MM.1S (cell line): ENCODE data around the gene CISD2.

ENCODE experiments used
- DNase-seq: peaks from one replicate; pipeline ENCODE4 v3.0.0-alpha.2; 2015
- H2AFZ ChIP-seq: fragments of 300-600 bp; sonication (generic); 2 replicates; pipeline ENCODE4 v1.6.0; 2016; ENCODE audit warnings: antibody characterized with exemption, low read length
- H3F3A ChIP-seq: fragments of 300-600 bp; sonication (generic); 2 replicates; pipeline ENCODE4 v1.6.1; 2016; ENCODE audit warnings: mild to moderate bottlenecking, antibody characterized with exemption, low read length, moderate library complexity, mixed read lengths; ENCODE audit not compliant: insufficient read depth
- H3K27ac ChIP-seq: fragments of 300-600 bp; sonication (generic); 2 replicates; pipeline ENCODE4 v1.5.1; 2016; ENCODE audit warnings: mild to moderate bottlenecking, low read length
- H3K27me3 ChIP-seq: fragments of 300-600 bp; sonication (generic); replicated peaks from 2 replicates; pipeline ENCODE4 v1.6.0; 2016; ENCODE audit warnings: low read length; ENCODE audit not compliant: insufficient read depth
- H3K36me3 ChIP-seq: fragments of 300-600 bp; sonication (generic); replicated peaks from 2 replicates; pipeline ENCODE4 v1.6.1; 2016; ENCODE audit warnings: mild to moderate bottlenecking, low read length, mixed read lengths; ENCODE audit not compliant: insufficient read depth
- H3K4me1 ChIP-seq: fragments of 300-600 bp; sonication (generic); 2 replicates; pipeline ENCODE4 v1.6.1; 2016; ENCODE audit warnings: low read length, mixed read lengths
- H3K4me2 ChIP-seq: fragments of 300-600 bp; sonication (generic); 2 replicates; pipeline ENCODE4 v1.6.0; 2016; ENCODE audit warnings: low read depth, low read length
- H3K4me3 ChIP-seq: fragments of 300-600 bp; sonication (generic); 2 replicates; pipeline ENCODE4 v1.5.1; 2016; ENCODE audit warnings: low read length, mixed read lengths
- H3K79me2 ChIP-seq: fragments of 300-600 bp; sonication (generic); 2 replicates; pipeline ENCODE4 v1.6.1; 2016; ENCODE audit warnings: mixed run types, low read length, mixed read lengths
- H3K9ac ChIP-seq: fragments of 300-600 bp; sonication (generic); 2 replicates; pipeline ENCODE4 v1.6.1; 2016; ENCODE audit warnings: low read length, mixed read lengths
- H3K9me2 ChIP-seq: fragments of 300-600 bp; sonication (generic); replicated peaks from 2 replicates; pipeline ENCODE4 v1.6.1; 2016; ENCODE audit warnings: mild to moderate bottlenecking, low read length, mixed read lengths; ENCODE audit not compliant: insufficient read depth
- H3K9me3 ChIP-seq: fragments of 300-600 bp; sonication (generic); replicated peaks from 2 replicates; pipeline ENCODE4 v1.6.1; 2016; ENCODE audit warnings: mild to moderate bottlenecking, low read length, mixed read lengths; ENCODE audit not compliant: insufficient read depth
- H4K20me1 ChIP-seq: fragments of 300-600 bp; sonication (generic); 2 replicates; pipeline ENCODE4 v1.6.1; 2016; ENCODE audit warnings: mild to moderate bottlenecking, low read length, moderate library complexity, mixed read lengths; ENCODE audit not compliant: insufficient read depth
- CTCF ChIP-seq: fragments of 300-600 bp; sonication (generic); IDR thresholded peaks from 2 replicates; pipeline ENCODE4 v1.5.1; 2016; ENCODE audit warnings: antibody characterized with exemption, low read length, mixed read lengths
- EZH2 ChIP-seq: fragments of 300-600 bp; sonication (generic); optimal IDR thresholded peaks from 2 replicates; pipeline ENCODE3; 2017; ENCODE audit warnings: low read depth, mild to moderate bottlenecking, antibody characterized with exemption, low read length, mixed read lengths
- EZH2phosphoT487 ChIP-seq: fragments of 300-600 bp; sonication (generic); IDR thresholded peaks from 2 replicates; pipeline ENCODE4 v1.6.1; 2018; ENCODE audit warnings: antibody characterized with exemption, low read length

CISD2 gene

GRCh38 chr4:102827674-102828496 lies 40.9 kb upstream of the CISD2 start:
- no peaks in the 10 kb centered on the region for H3K9me3 ChIP-seq
- peak overlapping the region; percentile 94 for H3K4me2 ChIP-seq
- H3K36me3 ChIP-seq, result 0 out of 2 replicates have a peak, but pooled peaks cover 8% of the 10 kb centered on the region
- H2AFZ ChIP-seq, result peak overlapping the region; percentile 51; the same call in 1 of the 2 replicates
- TF ChIP-seq EZH2phosphoT487 (no peak), CTCF (peak; percentile 19; the same call in 1 of the 2 replicates), EZH2 (no peak)
- H3K9me2 ChIP-seq, result no peaks in the 10 kb centered on the region
- H3K27ac ChIP-seq, result peak overlapping the region; percentile 100
- peak overlapping the region; percentile 84 for H3K4me3 ChIP-seq
- peaks cover 18% of the 10 kb centered on the region; the same call in 1 of the 2 replicates for H3K4me1 ChIP-seq
- peak; percentile 100 for DNase-seq
- H3K79me2 ChIP-seq, result peaks cover 49% of the 10 kb centered on the region
- H3F3A ChIP-seq, result peaks cover 33% of the 10 kb centered on the region
- peak overlapping the region; percentile 100 for H3K9ac ChIP-seq
- no peaks in the 10 kb centered on the region for H3K27me3 ChIP-seq
- peaks cover 28% of the 10 kb centered on the region for H4K20me1 ChIP-seq

- peak overlapping the region; percentile 62 for H3K4me3 ChIP-seq
- no peaks in the 10 kb centered on the region for H3K9me3 ChIP-seq
- peak overlapping the region; percentile 51 for H2AFZ ChIP-seq
- H3F3A ChIP-seq, result peaks cover 33% of the 10 kb centered on the region
- H3K9me2 ChIP-seq, result no peaks in the 10 kb centered on the region
- 0 out of 2 replicates have a peak, but pooled peaks cover 7% of the 10 kb centered on the region for H3K36me3 ChIP-seq
- H3K27ac ChIP-seq, result peak overlapping the region; percentile 100
- peak overlapping the region; percentile 78 for H3K9ac ChIP-seq
- peaks cover 12% of the 10 kb centered on the region; the same call in 1 of the 2 replicates for H3K4me1 ChIP-seq
- peaks cover 22% of the 10 kb centered on the region for H4K20me1 ChIP-seq
- H3K4me2 ChIP-seq, result peak overlapping the region; percentile 94
- H3K79me2 ChIP-seq, result peaks cover 43% of the 10 kb centered on the region
- H3K27me3 ChIP-seq, result no peaks in the 10 kb centered on the region
- no peak for DNase-seq
- TF ChIP-seq EZH2 (no peak), EZH2phosphoT487 (no peak), CTCF (no peak)
Measured at GRCh38 chr4:102828497-102828808, 40.3 kb upstream of the CISD2 start.

- Histone ChIP-seq H3K9me3 (no peaks in the 10 kb centered on the region), H3K27ac (peak overlapping the region; percentile 100; the same call in 1 of the 2 replicates), H2AFZ (no peak overlapping the region), H3K36me3 (no peaks in the 10 kb centered on the region), H3K4me1 (peaks cover 4% of the 10 kb centered on the region; the same call in 1 of the 2 replicates), H3F3A (peaks cover 33% of the 10 kb centered on the region), H3K9me2 (no peaks in the 10 kb centered on the region), H3K4me3 (no peak overlapping the region), H3K9ac (no peak overlapping the region), H3K4me2 (peak overlapping the region; percentile 1; the same call in 1 of the 2 replicates), H3K27me3 (no peaks in the 10 kb centered on the region), H3K79me2 (peaks cover 30% of the 10 kb centered on the region), H4K20me1 (peaks cover 8% of the 10 kb centered on the region)
- DNase-seq, result no peak
- TF ChIP-seq EZH2 (no peak), EZH2phosphoT487 (no peak), CTCF (no peak)
Measured at GRCh38 chr4:102829803-102830202, 39.0 kb upstream of the CISD2 start.
